HL-60 (cell line): ENCODE measurements around the gene ALPK1.

Experiments used
- GABPA ChIP-seq: IDR thresholded peaks from 2 replicates; pipeline ENCODE4 v1.6.1; 2012; ENCODE audit warnings: low read depth
- POLR2AphosphoS5 ChIP-seq: IDR thresholded peaks from 2 replicates; pipeline ENCODE4 v1.6.1; 2012; ENCODE audit warnings: low read depth
- REST ChIP-seq: IDR thresholded peaks from 2 replicates; pipeline ENCODE4 v1.6.1; 2012; ENCODE audit warnings: low read depth; ENCODE audit not compliant: insufficient replicate concordance
- SPI1 ChIP-seq: IDR thresholded peaks from 2 replicates; pipeline ENCODE4 v1.6.1; 2012; ENCODE audit warnings: low read depth, mild to moderate bottlenecking, borderline replicate concordance
- TF ChIP-seq, protein P1 (sequence below): IDR thresholded peaks from one replicate; pipeline ENCODE4 v1.5.1; 2011; ENCODE audit warnings: low read length, control low read depth, inconsistent platforms; ENCODE audit not compliant: insufficient read depth

DNA sequence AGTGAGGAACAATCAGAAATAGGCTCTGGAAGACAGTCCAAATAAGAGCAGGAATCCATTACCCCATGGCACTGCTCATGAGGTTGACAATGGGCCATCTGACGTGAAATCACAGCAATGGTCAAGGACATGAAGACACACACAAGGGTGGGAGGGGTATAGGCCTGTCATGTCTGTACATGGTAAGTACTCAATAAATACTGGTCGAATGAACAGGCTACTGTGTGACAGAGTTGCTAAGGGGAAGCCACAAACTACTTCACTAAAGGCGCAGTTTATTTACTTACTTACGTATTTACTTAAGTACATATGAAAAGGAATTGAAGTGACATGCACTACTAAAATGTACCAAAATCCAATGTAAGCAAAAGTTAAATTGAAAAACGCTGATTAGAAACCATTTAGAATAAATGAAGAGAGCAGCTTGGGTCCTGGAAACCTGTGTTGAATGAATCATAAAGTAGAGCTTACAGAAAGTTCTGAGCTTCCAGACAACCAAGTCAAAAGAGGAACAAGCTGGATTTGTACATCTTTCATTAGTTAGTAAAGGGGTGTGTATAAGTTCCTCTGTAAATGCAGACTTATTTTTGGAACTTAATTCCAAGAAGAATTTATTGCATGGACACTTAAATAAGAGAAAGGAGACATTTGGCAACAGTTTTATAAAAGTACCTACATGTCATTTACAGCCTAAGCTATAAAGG, 32.7 kb downstream of the ALPK1 start:
- TF ChIP-seq, protein P1, sequence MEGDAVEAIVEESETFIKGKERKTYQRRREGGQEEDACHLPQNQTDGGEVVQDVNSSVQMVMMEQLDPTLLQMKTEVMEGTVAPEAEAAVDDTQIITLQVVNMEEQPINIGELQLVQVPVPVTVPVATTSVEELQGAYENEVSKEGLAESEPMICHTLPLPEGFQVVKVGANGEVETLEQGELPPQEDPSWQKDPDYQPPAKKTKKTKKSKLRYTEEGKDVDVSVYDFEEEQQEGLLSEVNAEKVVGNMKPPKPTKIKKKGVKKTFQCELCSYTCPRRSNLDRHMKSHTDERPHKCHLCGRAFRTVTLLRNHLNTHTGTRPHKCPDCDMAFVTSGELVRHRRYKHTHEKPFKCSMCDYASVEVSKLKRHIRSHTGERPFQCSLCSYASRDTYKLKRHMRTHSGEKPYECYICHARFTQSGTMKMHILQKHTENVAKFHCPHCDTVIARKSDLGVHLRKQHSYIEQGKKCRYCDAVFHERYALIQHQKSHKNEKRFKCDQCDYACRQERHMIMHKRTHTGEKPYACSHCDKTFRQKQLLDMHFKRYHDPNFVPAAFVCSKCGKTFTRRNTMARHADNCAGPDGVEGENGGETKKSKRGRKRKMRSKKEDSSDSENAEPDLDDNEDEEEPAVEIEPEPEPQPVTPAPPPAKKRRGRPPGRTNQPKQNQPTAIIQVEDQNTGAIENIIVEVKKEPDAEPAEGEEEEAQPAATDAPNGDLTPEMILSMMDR, result no peak
- TF ChIP-seq POLR2AphosphoS5 (no peak), REST (no peak), SPI1 (no peak), GABPA (no peak)
